Gastrocnemius medialis (tissue), 4 donors: ENCODE data around the gene LDLRAD3.

Source experiments
- POLR2A ChIP-seq, 2 donors: fragments of 450-650 bp; IDR thresholded peaks; one replicate each; pipeline ENCODE4 v1.6.1; 2017; ENCODE audit warnings: antibody characterized with exemption in 2 of 2, mild to moderate bottlenecking in 2 of 2, moderate library complexity in 2 of 2
- TF ChIP-seq, protein P1 (sequence below), 5 experiments: fragments of 450-650 bp in 3 of 5; fragments of 200-600 bp in 2 of 5; sonication (generic) in 2 of 5; IDR thresholded peaks in 4 of 5; conservative IDR thresholded peaks in 1 of 5; 1 replicate in 4 of 5; 2 replicates in 1 of 5; pipeline ENCODE4 v1.5.1; 2016 to 2019; ENCODE audit warnings: antibody characterized with exemption in 5 of 5, mild to moderate bottlenecking in 3 of 5, moderate library complexity in 3 of 5

DNA sequence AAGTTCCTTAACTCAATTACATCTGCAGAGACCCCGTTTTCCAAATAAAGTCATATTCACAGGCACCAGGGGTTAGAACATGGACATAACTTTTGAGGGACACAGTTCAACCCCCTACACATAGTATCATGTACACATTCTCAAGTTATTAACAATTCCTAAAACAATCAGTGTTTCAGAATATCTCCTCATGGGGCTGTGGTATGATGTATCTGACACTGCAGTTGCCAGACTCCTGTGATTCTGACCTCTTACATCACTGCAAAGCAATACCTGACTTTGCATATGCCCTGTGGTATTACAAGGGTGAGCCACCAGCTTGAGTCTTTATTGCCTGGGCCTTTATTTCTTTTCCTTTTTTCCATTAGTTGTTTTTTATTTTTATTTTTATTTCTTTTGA, 203.6 kb downstream of the LDLRAD3 start:
- TF ChIP-seq, protein P1, sequence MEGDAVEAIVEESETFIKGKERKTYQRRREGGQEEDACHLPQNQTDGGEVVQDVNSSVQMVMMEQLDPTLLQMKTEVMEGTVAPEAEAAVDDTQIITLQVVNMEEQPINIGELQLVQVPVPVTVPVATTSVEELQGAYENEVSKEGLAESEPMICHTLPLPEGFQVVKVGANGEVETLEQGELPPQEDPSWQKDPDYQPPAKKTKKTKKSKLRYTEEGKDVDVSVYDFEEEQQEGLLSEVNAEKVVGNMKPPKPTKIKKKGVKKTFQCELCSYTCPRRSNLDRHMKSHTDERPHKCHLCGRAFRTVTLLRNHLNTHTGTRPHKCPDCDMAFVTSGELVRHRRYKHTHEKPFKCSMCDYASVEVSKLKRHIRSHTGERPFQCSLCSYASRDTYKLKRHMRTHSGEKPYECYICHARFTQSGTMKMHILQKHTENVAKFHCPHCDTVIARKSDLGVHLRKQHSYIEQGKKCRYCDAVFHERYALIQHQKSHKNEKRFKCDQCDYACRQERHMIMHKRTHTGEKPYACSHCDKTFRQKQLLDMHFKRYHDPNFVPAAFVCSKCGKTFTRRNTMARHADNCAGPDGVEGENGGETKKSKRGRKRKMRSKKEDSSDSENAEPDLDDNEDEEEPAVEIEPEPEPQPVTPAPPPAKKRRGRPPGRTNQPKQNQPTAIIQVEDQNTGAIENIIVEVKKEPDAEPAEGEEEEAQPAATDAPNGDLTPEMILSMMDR (IDR thresholded peaks at IDR 0.05 in 4 of 5, conservative IDR thresholded peaks at IDR 0.05 in 1 of 5): no peak
- TF ChIP-seq POLR2A (IDR thresholded peaks at IDR 0.05): no peak
